Osteocyte (in vitro differentiated cells): ENCODE results near the gene ZNF775. TPM values are rescaled to one million over a fixed set of nuclear protein-coding genes. Genes with fewer than 3 reads are reported as not detected.

ENCODE experiments used
- DNase-seq: peaks from one replicate; pipeline ENCODE4 v3.0.0; 2021; ENCODE audit warnings: mixed read lengths; ENCODE audit not compliant: unreplicated experiment; ENCODE audit errors: extremely low spot score
- H3K27ac Mint-ChIP-seq: one replicate; pipeline ENCODE4 v1.8.0; 2021; ENCODE audit warnings: mild to moderate bottlenecking, mixed read lengths; ENCODE audit not compliant: unreplicated experiment
- H3K27me3 Mint-ChIP-seq: one replicate; pipeline ENCODE4 v1.8.0; 2021; ENCODE audit warnings: mixed read lengths; ENCODE audit not compliant: unreplicated experiment
- H3K36me3 Mint-ChIP-seq: one replicate; pipeline ENCODE4 v1.8.0; 2021; ENCODE audit warnings: mixed read lengths; ENCODE audit not compliant: unreplicated experiment
- H3K4me1 Mint-ChIP-seq: one replicate; pipeline ENCODE4 v1.8.0; 2021; ENCODE audit warnings: mixed read lengths; ENCODE audit not compliant: unreplicated experiment
- H3K4me3 Mint-ChIP-seq: one replicate; pipeline ENCODE4 v1.8.0; 2021; ENCODE audit warnings: mild to moderate bottlenecking, moderate library complexity, mixed read lengths; ENCODE audit not compliant: unreplicated experiment
- H3K9me3 Mint-ChIP-seq: one replicate; pipeline ENCODE4 v1.8.0; 2021; ENCODE audit warnings: mixed read lengths; ENCODE audit not compliant: unreplicated experiment
- CTCF ChIP-seq: fragments of 200-600 bp; sonication (generic); IDR thresholded peaks from 2 replicates; pipeline ENCODE4 v1.5.0; 2021; ENCODE audit warnings: antibody characterized with exemption, mild to moderate bottlenecking, moderate library complexity
- total RNA-seq: library from RNA; stranded (reverse); gene quantifications from 2 replicates; pipeline ENCODE4 v1.2.1, GENCODE V29; 2021

The ZNF775 gene
- total RNA-seq, 1 donor from 2014 or later, result 5.9 TPM

- Mint-ChIP-seq H3K9me3 (peaks cover 8% of the 10 kb centered on the region), H3K27me3 (peaks cover 34% of the 10 kb centered on the region), H3K36me3 (no peaks in the 10 kb centered on the region), H3K4me3 (no peak overlapping the region), H3K4me1 (peaks cover 6% of the 10 kb centered on the region), H3K27ac (no peak overlapping the region)
- TF ChIP-seq CTCF, result no peak
- DNase-seq, result no peak
Measured at GRCh38 chr7:150340875-150341262, 38.3 kb upstream of the ZNF775 start.

GRCh38 chr7:150341263-150342120 lies 37.6 kb upstream of the ZNF775 start, which contains the start of gene RARRES2:
RARRES2 (minus strand) TSS chr7:150341629; CDS start chr7:150340609, 1,020 bp downstream.
- peaks cover 6% of the 10 kb centered on the region for H3K4me1 Mint-ChIP-seq
- peaks cover 8% of the 10 kb centered on the region for H3K9me3 Mint-ChIP-seq
- DNase-seq, result no peak
- TF ChIP-seq CTCF, result no peak
- no peak within 1 kb of the TSS for H3K27ac Mint-ChIP-seq
- no peak within 1 kb of the TSS for H3K4me3 Mint-ChIP-seq
- H3K36me3 Mint-ChIP-seq, result no peaks in the 10 kb centered on the region
- H3K27me3 Mint-ChIP-seq, result peaks cover 39% of the 10 kb centered on the region

- H3K27me3 Mint-ChIP-seq, result peaks cover 42% of the 10 kb centered on the region
- no peak overlapping the region for H3K4me3 Mint-ChIP-seq
- no peak for DNase-seq
- H3K27ac Mint-ChIP-seq, result no peak overlapping the region
- H3K9me3 Mint-ChIP-seq, result peaks cover 8% of the 10 kb centered on the region
- TF ChIP-seq CTCF, result no peak
- H3K36me3 Mint-ChIP-seq, result no peaks in the 10 kb centered on the region
- peaks cover 6% of the 10 kb centered on the region for H3K4me1 Mint-ChIP-seq
Measured at GRCh38 chr7:150342121-150342408, 37.1 kb upstream of the ZNF775 start.

GRCh38 chr7:150343225-150343624 lies 35.9 kb upstream of the ZNF775 start:
- Mint-ChIP-seq H3K27ac (no peak overlapping the region), H3K4me1 (peaks cover 6% of the 10 kb centered on the region), H3K4me3 (no peak overlapping the region)

More at GRCh38 chr7:150343225-150343624, 35.9 kb upstream of the ZNF775 start:
- peaks cover 42% of the 10 kb centered on the region for H3K27me3 Mint-ChIP-seq
- H3K36me3 Mint-ChIP-seq, result no peaks in the 10 kb centered on the region
- TF ChIP-seq CTCF, result no peak
- no peak for DNase-seq
- H3K9me3 Mint-ChIP-seq, result peaks cover 8% of the 10 kb centered on the region
